Stimulated activated CD4-positive, alpha-beta T cell treated with anti-CD3 and anti-CD28 coated beads, Interleukin-1b, Interleukin-23, amount 100 ng/mL, for 48 hours (primary cell): Measurements from ENCODE around the gene LTA.

Experiments used
- DNase-seq: peaks from one replicate; pipeline ENCODE4 v3.0.0-alpha.2; 2020

LTA gene

GRCh38 chr6:31573239-31574105 lies 1.4 kb downstream of the LTA start:
- DNase-seq, result peak; percentile 32

DNA sequence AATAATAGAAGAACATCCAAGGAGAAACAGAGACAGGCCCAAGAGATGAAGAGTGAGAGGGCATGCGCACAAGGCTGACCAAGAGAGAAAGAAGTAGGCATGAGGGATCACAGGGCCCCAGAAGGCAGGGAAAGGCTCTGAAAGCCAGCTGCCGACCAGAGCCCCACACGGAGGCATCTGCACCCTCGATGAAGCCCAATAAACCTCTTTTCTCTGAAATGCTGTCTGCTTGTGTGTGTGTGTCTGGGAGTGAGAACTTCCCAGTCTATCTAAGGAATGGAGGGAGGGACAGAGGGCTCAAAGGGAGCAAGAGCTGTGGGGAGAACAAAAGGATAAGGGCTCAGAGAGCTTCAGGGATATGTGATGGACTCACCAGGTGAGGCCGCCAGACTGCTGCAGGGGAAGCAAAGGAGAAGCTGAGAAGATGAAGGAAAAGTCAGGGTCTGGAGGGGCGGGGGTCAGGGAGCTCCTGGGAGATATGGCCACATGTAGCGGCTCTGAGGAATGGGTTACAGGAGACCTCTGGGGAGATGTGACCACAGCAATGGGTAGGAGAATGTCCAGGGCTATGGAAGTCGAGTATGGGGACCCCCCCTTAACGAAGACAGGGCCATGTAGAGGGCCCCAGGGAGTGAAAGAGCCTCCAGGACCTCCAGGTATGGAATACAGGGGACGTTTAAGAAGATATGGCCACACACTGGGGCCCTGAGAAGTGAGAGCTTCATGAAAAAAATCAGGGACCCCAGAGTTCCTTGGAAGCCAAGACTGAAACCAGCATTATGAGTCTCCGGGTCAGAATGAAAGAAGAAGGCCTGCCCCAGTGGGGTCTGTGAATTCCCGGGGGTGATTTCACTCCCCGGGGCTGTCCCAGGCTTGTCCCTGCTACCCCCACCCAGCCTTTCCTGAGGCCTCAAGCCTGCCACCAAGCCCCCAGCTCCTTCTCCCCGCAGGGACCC lies 2.3 kb downstream of the LTA start:
- peak; percentile 76 for DNase-seq

GRCh38 chr6:31575335-31575901 lies 3.3 kb downstream of the LTA start, which contains the start of gene TNF:
TSS of gene TNF (plus strand) at chr6:31575565. CDS start at chr6:31575742, 177 bp downstream.
- peak; percentile 92 for DNase-seq

GRCh38 chr6:31575952-31576685 lies 4.0 kb downstream of the LTA start:
- DNase-seq, result no peak

DNA sequence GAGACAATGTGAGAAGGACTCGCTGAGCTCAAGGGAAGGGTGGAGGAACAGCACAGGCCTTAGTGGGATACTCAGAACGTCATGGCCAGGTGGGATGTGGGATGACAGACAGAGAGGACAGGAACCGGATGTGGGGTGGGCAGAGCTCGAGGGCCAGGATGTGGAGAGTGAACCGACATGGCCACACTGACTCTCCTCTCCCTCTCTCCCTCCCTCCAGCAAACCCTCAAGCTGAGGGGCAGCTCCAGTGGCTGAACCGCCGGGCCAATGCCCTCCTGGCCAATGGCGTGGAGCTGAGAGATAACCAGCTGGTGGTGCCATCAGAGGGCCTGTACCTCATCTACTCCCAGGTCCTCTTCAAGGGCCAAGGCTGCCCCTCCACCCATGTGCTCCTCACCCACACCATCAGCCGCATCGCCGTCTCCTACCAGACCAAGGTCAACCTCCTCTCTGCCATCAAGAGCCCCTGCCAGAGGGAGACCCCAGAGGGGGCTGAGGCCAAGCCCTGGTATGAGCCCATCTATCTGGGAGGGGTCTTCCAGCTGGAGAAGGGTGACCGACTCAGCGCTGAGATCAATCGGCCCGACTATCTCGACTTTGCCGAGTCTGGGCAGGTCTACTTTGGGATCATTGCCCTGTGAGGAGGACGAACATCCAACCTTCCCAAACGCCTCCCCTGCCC lies 4.9 kb downstream of the LTA start:
- peak; percentile 52 for DNase-seq

- DNase-seq, result no peak
Measured at GRCh38 chr6:31577579-31577966, 5.5 kb downstream of the LTA start.

DNA sequence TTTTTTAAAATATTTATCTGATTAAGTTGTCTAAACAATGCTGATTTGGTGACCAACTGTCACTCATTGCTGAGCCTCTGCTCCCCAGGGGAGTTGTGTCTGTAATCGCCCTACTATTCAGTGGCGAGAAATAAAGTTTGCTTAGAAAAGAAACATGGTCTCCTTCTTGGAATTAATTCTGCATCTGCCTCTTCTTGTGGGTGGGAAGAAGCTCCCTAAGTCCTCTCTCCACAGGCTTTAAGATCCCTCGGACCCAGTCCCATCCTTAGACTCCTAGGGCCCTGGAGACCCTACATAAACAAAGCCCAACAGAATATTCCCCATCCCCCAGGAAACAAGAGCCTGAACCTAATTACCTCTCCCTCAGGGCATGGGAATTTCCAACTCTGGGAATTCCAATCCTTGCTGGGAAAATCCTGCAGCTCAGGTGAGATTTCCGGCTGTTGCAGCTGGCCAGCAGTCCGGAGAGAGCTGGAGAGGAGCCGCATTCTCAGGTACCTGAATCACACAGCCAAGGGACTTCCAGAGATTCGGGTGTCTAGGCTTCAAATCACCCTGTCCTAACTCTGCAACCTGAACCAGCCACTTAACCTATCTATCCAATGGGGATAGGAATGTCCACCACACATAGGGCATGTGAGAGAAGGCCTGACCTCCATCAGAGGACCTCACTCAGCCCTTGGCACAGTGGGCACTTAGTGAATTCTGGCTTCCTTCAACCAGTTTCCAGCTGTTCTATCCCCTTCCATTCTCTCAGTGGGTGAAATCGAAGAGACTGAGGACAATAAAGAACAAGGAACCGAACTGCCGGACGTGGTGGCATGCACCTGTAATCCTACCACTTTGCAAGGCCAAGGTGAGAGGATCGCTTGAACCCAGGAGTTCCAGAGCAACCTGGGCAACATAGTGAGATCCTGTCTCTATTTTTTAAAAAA lies 6.4 kb downstream of the LTA start:
- peak; percentile 30 for DNase-seq

GRCh38 chr6:31579119-31579505 lies 7.0 kb downstream of the LTA start:
- DNase-seq, result peak; percentile 35

GRCh38 chr6:31579546-31580437 lies 7.7 kb downstream of the LTA start:
- peak; percentile 35 for DNase-seq

DNA sequence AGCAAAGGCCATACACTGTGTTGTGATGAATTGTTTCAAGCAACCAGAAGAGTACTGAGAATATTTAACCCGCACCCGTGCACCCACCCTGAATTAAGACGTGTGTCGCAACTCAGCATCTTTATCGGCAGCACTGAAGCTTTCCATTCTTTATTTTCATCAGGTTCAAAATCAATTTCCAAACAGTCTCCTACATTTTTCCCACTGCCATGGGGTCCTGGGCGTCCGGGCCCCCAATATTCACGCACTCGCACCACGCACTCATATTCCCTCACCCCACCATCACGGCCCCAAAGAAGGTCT lies 8.3 kb downstream of the LTA start:
- no peak for DNase-seq

GRCh38 chr6:31580807-31581433 lies 8.8 kb downstream of the LTA start:
- peak; percentile 86 for DNase-seq

GRCh38 chr6:31581434-31582229 lies 9.5 kb downstream of the LTA start:
- DNase-seq, result no peak

GRCh38 chr6:31582230-31582643 lies 10.1 kb downstream of the LTA start, which contains the start of gene LTB:
TSS of gene LTB (minus strand) at chr6:31582424. CDS start at chr6:31582417, 7 bp downstream.
- peak; percentile 30 for DNase-seq

- DNase-seq, result peak; percentile 65
Measured at GRCh38 chr6:31585491-31585890, 13.4 kb downstream of the LTA start.

GRCh38 chr6:31586008-31586407 lies 13.9 kb downstream of the LTA start, which contains the start of gene LST1:
TSS of gene LST1 (plus strand) at chr6:31586277. CDS start at chr6:31587300, 1,023 bp downstream.
- DNase-seq, result no peak

DNA sequence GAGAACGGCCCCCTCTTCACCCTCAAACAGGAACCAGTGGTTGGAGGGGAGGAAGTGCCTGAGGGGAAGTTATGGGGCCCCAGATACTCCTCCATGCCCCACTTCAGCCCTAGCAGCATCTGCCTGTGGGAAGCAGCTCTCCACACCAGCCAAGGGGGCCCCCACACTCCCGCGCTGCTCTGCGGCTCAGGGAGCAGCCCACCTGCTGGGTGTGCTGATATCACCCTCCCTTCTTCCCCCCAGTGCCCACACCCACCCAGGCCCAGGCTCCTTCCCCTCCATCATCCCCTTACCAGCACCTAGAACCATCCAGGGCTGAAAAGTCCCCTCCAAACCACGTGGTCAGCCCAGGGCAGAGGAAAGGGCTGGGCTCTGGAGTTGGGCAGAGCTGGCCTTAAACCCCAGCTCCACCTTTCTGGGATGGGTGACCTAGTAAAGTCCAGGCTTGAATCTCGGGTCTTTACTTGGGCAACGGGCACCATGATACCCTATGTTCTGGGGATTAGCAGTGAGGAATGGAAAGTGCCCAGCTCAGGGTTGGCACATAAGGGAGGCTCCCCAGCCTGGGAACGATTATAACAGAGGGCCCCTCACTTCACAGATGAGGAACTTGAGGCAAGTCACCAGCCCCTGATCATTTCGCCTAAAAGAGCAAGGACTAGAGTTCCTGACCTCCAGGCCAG lies 14.7 kb downstream of the LTA start:
- DNase-seq, result no peak
